SJSA1 (cell line): ENCODE data around the gene IL36B. TPM values are rescaled to one million over a fixed set of nuclear protein-coding genes. Genes with fewer than 3 reads are reported as not detected.

Experiments used
- total RNA-seq: library from RNA; depleted of rRNA; stranded (reverse); fragments of >200 nt; shearing (Covaris generic); gene quantifications from 2 replicates; pipeline ENCODE4 v1.2.3, GENCODE V29; 2014; rRNA removed

The IL36B gene
- total RNA-seq, 1 experiment from 2014 or later = not detected

Other genes with a start within 250 kb of the IL36B start
- 4.2 and 4.3 TPM in 2 replicates for gene IL1B, start 216.1 kb downstream of the IL36B start, total RNA-seq
- gene IL37, start 141.7 kb downstream of the IL36B start, total RNA-seq = not detected in 2 replicates
- not detected in 2 replicates for gene IL36G, start 74.9 kb downstream of the IL36B start, total RNA-seq
- not detected in 2 replicates for gene IL36A, start 47.4 kb downstream of the IL36B start, total RNA-seq
- gene IL36RN, start 6.3 kb upstream of the IL36B start, total RNA-seq = not detected in 2 replicates
- not detected in 2 replicates for gene IL1F10, start 15.1 kb upstream of the IL36B start, total RNA-seq
- not detected in 2 replicates for gene IL1RN, start 74.7 kb upstream of the IL36B start, total RNA-seq
- gene PSD4, start 121.1 kb upstream of the IL36B start, total RNA-seq = 1.7 and 3.2 TPM in 2 replicates
- not detected in 2 replicates for gene PAX8, start 226.1 kb upstream of the IL36B start, total RNA-seq